ENCODE measurements around the gene NDST3.

NDST3 gene

DNA sequence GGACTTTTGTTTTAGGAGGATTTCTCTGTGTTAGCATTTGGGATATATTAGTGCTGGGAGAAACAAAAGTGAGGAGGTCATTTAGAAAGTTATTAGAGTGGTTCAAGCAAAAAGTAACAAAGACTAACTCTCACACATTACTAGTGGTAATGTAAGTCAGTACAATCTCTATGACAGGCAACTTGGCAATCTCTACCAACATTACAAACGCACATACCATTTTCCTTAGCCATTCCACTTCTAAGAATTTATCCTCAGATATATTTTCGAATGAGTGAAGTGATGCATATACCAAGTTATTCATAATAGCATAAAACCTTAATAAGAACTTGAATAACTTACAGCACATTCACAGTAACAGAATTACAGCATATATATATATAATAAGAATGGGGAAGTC lies 172.3 kb downstream of the NDST3 start:
- Histone ChIP-seq H3K36me3 (no peaks in the 10 kb centered on the region), H3K4me1 (no peaks in the 10 kb centered on the region; the same call in 1 of the 2 replicates), H3K4me3 (ENCODE audit: low read depth, low read length) (no peak overlapping the region), H3K27me3 (no peaks in the 10 kb centered on the region), H3K9me3 (no peaks in the 10 kb centered on the region)
- TF ChIP-seq, protein P1, sequence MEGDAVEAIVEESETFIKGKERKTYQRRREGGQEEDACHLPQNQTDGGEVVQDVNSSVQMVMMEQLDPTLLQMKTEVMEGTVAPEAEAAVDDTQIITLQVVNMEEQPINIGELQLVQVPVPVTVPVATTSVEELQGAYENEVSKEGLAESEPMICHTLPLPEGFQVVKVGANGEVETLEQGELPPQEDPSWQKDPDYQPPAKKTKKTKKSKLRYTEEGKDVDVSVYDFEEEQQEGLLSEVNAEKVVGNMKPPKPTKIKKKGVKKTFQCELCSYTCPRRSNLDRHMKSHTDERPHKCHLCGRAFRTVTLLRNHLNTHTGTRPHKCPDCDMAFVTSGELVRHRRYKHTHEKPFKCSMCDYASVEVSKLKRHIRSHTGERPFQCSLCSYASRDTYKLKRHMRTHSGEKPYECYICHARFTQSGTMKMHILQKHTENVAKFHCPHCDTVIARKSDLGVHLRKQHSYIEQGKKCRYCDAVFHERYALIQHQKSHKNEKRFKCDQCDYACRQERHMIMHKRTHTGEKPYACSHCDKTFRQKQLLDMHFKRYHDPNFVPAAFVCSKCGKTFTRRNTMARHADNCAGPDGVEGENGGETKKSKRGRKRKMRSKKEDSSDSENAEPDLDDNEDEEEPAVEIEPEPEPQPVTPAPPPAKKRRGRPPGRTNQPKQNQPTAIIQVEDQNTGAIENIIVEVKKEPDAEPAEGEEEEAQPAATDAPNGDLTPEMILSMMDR (IDR thresholded peaks at IDR 0.05; ENCODE audit: low read depth, low read length), result no peak
- DNase-seq, result no peak

DNA sequence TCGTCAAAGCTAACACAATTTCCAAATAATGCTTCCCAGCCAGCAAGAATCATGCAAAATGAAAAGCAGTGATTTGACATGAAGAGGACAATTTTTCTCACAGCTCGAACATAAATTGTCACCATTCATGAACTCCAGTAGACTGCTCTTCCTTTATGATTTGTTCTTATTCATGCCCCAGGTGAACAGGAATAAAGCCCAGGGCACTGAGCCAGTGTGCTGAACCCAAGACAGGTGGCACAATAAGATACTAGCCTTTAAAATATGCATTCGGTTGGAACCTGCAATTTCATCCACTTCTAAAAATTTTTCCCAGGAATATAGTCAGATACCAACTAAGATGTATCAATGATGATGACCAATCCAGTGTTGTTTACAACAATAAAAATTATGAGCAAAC lies 178.8 kb downstream of the NDST3 start:
- H3K9me3 ChIP-seq, result no peaks in the 10 kb centered on the region
- no peaks in the 10 kb centered on the region for H3K36me3 ChIP-seq
- H3K27me3 ChIP-seq, result no peaks in the 10 kb centered on the region
- H3K4me3 ChIP-seq (ENCODE audit: low read depth, low read length), result no peak overlapping the region
- TF ChIP-seq, protein P1 (IDR thresholded peaks at IDR 0.05; ENCODE audit: low read depth, low read length), result no peak
- DNase-seq, result no peak
- no peaks in the 10 kb centered on the region; the same call in 1 of the 2 replicates for H3K4me1 ChIP-seq

DNA sequence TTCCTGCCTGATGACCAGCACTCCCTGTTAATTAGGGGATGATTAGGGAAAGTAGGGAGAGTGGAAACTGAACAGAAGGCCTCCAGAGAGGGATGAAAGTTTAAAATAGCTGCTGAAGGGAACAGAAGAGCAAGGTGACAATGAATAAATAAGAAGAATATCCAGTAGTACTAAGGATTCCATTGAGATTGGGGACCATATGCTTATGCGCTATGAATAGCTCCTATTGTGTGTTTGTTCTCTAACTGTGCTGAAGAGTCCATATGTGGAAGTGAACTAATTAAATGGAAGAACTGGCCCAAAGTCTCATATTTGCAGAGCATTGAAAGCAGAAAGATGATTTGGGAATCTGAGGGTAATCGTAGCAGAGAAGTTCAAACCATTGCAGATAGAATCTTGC lies 181.5 kb downstream of the NDST3 start:
- Histone ChIP-seq H3K36me3 (no peaks in the 10 kb centered on the region), H3K27me3 (no peaks in the 10 kb centered on the region), H3K9me3 (no peaks in the 10 kb centered on the region), H3K4me1 (no peaks in the 10 kb centered on the region), H3K4me3 (ENCODE audit: low read depth, low read length) (no peak overlapping the region)
- TF ChIP-seq, protein P1 (IDR thresholded peaks at IDR 0.05; ENCODE audit: low read depth, low read length), result no peak
- no peak for DNase-seq

DNA sequence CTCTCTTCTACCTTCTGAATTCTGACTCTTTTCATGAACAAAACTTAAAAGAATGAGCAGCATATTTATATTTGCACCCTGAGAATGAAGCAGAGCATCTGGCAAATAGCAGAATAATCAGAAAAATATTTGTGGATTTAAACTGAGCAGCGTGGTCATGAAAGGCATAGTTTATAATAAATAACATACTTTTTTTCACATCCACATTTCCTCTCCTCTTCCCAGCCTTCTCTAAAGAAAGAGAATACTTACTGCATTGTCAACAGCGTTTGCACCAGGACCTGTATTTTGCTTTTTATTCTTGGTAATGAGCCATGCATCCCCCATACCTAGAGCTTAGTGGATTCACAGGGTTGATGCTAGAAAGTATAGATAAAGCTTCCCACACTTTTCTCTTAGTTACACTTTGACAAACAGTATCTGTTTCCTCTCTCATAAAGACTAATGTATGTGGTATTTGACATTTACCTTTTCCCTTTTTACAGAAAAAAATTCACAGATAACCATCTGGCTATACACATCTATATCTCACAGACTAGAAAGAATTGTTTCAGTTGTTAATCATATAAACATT lies 187.0 kb downstream of the NDST3 start:
- no peaks in the 10 kb centered on the region for H3K9me3 ChIP-seq
- no peaks in the 10 kb centered on the region for H3K27me3 ChIP-seq
- H3K4me1 ChIP-seq, result no peaks in the 10 kb centered on the region
- no peak for DNase-seq
- H3K4me3 ChIP-seq (ENCODE audit: low read depth, low read length), result no peak overlapping the region
- TF ChIP-seq, protein P1 (IDR thresholded peaks at IDR 0.05; ENCODE audit: low read depth, low read length), result no peak
- H3K36me3 ChIP-seq, result no peaks in the 10 kb centered on the region

DNA sequence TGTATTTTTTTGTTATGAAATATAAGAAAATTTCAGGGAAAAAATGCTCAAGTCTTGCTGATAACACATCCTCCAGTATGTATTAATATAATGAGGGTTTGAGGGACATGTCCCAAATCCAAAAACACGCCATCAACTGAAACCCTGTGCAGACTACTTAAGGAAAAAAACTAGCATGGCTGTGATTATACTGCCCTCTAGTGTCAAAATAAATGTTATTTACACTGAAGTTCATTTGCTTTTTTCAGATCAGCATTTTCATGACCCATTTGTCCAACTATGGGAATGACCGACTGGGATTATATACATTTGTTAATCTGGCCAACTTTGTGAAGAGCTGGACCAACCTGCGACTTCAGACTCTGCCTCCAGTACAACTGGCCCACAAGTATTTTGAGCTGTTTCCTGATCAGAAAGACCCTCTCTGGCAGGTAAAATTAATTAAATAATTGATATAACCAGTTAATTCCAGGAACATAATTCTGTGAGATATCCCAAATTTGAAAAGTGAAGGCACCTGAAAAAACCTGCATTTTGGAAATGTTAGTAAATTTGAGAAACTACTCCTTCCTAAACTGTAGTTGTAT lies 190.1 kb downstream of the NDST3 start:
- Histone ChIP-seq H3K4me3 (ENCODE audit: low read depth, low read length) (no peak overlapping the region), H3K4me1 (no peaks in the 10 kb centered on the region), H3K27me3 (no peaks in the 10 kb centered on the region), H3K9me3 (no peaks in the 10 kb centered on the region), H3K36me3 (no peaks in the 10 kb centered on the region)
- no peak for DNase-seq
- TF ChIP-seq, protein P1 (IDR thresholded peaks at IDR 0.05; ENCODE audit: low read depth, low read length), result peak; percentile 64

DNA sequence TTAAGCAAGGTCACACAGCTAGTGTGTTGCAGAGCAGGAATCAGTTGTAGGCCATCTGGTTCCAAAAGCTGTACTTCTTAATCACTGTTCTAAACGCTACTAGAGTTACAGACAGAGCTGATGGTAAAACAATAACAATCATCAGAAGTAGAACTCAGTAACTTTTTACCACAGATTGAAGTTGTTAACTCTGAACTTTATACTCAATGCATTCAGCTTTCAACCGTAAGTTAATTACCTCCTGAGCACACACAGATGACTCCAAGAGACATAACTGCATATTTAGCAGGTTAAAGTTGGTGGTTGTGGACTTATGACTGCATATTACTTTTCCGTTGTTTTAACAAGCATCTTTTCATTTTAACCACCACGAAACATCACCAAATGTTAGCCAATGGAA lies 191.2 kb downstream of the NDST3 start:
- Histone ChIP-seq H3K4me1 (no peaks in the 10 kb centered on the region), H3K27me3 (no peaks in the 10 kb centered on the region), H3K9me3 (no peaks in the 10 kb centered on the region), H3K4me3 (ENCODE audit: low read depth, low read length) (no peak overlapping the region), H3K36me3 (no peaks in the 10 kb centered on the region)
- no peak for DNase-seq
- TF ChIP-seq, protein P1 (IDR thresholded peaks at IDR 0.05; ENCODE audit: low read depth, low read length), result no peak
